OCI-LY3 (cell line): ENCODE results near the gene KIDINS220.

ENCODE experiments used
- EZH2phosphoT487 ChIP-seq: fragments of 200-600 bp; shearing (Covaris generic); IDR thresholded peaks from 2 replicates; pipeline ENCODE4 v1.6.1; 2018; ENCODE audit warnings: antibody characterized with exemption, mixed run types, low read depth
- TF ChIP-seq, protein P1 (sequence below): fragments of 200-600, 300-600 bp; sonication (generic); IDR thresholded peaks from 2 replicates; pipeline ENCODE4 v1.5.1; 2014; ENCODE audit warnings: antibody characterized with exemption, low read length, low read depth

DNA sequence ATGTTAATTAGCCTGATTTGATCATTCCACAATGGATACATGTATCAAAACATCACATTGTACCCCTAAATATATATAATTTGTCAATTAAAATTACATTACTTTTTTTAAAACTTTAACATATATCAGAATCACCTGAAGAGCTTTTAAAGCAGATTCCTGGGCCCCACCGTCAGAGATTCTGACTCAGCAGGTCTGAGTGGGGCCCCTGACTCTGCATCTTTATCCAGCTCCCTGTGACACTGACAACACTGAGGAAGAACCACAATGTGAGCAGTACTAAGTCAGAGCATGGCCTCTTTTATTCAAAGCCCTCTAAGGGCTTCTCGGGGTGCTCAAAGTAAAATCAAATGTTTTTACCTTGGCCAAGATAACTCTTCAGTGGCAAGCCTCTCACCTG lies 9.7 kb downstream of the KIDINS220 start:
- TF ChIP-seq, protein P1, sequence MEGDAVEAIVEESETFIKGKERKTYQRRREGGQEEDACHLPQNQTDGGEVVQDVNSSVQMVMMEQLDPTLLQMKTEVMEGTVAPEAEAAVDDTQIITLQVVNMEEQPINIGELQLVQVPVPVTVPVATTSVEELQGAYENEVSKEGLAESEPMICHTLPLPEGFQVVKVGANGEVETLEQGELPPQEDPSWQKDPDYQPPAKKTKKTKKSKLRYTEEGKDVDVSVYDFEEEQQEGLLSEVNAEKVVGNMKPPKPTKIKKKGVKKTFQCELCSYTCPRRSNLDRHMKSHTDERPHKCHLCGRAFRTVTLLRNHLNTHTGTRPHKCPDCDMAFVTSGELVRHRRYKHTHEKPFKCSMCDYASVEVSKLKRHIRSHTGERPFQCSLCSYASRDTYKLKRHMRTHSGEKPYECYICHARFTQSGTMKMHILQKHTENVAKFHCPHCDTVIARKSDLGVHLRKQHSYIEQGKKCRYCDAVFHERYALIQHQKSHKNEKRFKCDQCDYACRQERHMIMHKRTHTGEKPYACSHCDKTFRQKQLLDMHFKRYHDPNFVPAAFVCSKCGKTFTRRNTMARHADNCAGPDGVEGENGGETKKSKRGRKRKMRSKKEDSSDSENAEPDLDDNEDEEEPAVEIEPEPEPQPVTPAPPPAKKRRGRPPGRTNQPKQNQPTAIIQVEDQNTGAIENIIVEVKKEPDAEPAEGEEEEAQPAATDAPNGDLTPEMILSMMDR, result no peak
- TF ChIP-seq EZH2phosphoT487, result no peak
